Stomach (tissue), 4 donors: Measurements from ENCODE around the gene BFSP1.

Experiments
- EP300 ChIP-seq: sonication (generic); formaldehyde crosslinking; IDR thresholded peaks from one replicate; pipeline ENCODE4 v1.6.1; 2017; ENCODE audit warnings: antibody characterized with exemption
- POLR2A ChIP-seq, 4 donors: fragments of 450-650 bp; IDR thresholded peaks; one replicate each; pipeline ENCODE4 v1.6.1; 2016; ENCODE audit warnings: antibody characterized with exemption in 4 of 4, control low read depth in 2 of 4, mild to moderate bottlenecking in 1 of 4, moderate library complexity in 1 of 4
- POLR2AphosphoS5 ChIP-seq, 3 donors: sonication (generic); formaldehyde crosslinking; IDR thresholded peaks; one replicate each; pipeline ENCODE4 v1.6.1; 2016; ENCODE audit warnings: antibody characterized with exemption in 3 of 3
- TF ChIP-seq, protein P1 (sequence below), 7 experiments: fragments of 450-650 bp in 4 of 7; fragments of 200-600 bp in 3 of 7; sonication (generic) in 3 of 7; IDR thresholded peaks; one replicate each; pipeline ENCODE4 v1.5.1; 2016 to 2019; ENCODE audit warnings: antibody characterized with exemption in 7 of 7, control low read depth in 2 of 7, mild to moderate bottlenecking in 1 of 7

DNA sequence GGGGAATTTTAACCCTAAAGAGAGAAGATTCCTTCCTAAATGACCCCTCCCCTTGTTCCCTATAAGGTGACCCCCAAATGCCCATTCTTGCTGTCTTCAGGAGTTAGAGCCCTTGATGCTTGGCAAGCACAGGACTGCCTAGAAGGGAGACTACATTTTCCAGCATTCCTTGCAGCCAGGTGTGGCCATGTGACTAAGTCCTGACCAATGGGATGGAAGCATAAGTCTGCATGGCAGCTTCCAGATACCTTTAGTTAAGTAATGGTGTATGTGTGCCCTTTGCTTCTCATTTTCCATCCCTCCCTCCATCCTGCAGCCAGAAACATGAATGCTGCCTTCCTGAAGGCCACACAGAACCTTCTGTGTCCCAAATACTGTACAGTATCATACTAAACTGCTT is 5.5 kb downstream of the BFSP1 start:
- TF ChIP-seq, protein P1, sequence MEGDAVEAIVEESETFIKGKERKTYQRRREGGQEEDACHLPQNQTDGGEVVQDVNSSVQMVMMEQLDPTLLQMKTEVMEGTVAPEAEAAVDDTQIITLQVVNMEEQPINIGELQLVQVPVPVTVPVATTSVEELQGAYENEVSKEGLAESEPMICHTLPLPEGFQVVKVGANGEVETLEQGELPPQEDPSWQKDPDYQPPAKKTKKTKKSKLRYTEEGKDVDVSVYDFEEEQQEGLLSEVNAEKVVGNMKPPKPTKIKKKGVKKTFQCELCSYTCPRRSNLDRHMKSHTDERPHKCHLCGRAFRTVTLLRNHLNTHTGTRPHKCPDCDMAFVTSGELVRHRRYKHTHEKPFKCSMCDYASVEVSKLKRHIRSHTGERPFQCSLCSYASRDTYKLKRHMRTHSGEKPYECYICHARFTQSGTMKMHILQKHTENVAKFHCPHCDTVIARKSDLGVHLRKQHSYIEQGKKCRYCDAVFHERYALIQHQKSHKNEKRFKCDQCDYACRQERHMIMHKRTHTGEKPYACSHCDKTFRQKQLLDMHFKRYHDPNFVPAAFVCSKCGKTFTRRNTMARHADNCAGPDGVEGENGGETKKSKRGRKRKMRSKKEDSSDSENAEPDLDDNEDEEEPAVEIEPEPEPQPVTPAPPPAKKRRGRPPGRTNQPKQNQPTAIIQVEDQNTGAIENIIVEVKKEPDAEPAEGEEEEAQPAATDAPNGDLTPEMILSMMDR (IDR thresholded peaks at IDR 0.05) = no peak
- no peak for TF ChIP-seq POLR2A (IDR thresholded peaks at IDR 0.05)
- TF ChIP-seq POLR2AphosphoS5 (IDR thresholded peaks at IDR 0.05) = peak in 1 of 3 donors; percentile 10
- no peak for TF ChIP-seq EP300
